GM23248 (cell line): ENCODE measurements around the gene ARSA.

Source experiments
- EZH2 ChIP-seq: fragments of 200-600 bp; sonication (generic); IDR thresholded peaks from 2 replicates; pipeline ENCODE4 v1.6.1; 2018; ENCODE audit warnings: antibody characterized with exemption, mild to moderate bottlenecking; ENCODE audit not compliant: insufficient read depth, poor library complexity, severe bottlenecking
- EZH2phosphoT487 ChIP-seq: fragments of 200-600 bp; sonication (generic); IDR thresholded peaks from 2 replicates; pipeline ENCODE4 v1.6.1; 2018; ENCODE audit warnings: antibody characterized with exemption, moderate library complexity, mild to moderate bottlenecking, low read depth; ENCODE audit not compliant: insufficient read depth

GRCh38 chr22:50576070-50576469 is 51.9 kb downstream of the ARSA start:
- TF ChIP-seq EZH2 (no peak), EZH2phosphoT487 (no peak)
